ENCODE data around the gene CASKIN2. TPM values are rescaled to one million over a fixed set of nuclear protein-coding genes. Genes with fewer than 3 reads are reported as not detected.
"Not testable (repeated sequence)": the region's sequence is repeated elsewhere in the genome, so short reads cannot be mapped to it uniquely, and the experiment has no call there.

Gene CASKIN2
- total RNA-seq, 1 experiment from 2014 or later = 4.8 TPM

DNA sequence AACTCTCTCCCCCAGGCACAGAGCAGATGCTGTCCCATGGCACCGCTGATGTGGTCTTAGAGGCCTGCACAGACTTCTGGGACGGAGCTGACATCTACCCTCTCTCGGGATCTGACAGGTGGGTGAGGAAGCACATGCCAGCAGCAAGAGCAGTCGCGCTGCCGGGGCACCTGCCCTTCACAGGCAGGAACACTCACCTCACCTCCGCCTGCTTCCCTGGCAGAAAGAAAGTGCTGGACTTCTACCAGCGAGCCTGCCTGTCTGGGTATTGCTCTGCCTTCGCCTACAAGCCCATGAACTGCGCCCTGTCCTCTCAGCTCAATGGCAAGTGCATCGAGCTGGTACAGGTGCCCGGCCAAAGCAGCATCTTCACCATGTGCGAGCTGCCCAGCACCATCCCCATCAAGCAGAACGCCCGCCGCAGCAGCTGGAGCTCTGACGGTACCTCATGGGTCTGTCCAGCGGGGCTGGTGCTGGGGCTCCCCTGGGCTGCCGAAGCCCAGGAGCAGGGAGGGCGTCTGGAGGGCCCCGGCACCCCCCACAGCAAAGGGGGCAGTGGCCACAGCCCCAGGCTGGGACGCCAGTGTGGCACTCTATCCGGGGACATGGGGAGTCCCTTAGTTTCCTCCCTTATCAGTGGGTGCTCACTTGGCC lies 21.7 kb downstream of the CASKIN2 start:
- no peak for DNase-seq (ENCODE audit: extremely low read depth, low read depth)

DNA sequence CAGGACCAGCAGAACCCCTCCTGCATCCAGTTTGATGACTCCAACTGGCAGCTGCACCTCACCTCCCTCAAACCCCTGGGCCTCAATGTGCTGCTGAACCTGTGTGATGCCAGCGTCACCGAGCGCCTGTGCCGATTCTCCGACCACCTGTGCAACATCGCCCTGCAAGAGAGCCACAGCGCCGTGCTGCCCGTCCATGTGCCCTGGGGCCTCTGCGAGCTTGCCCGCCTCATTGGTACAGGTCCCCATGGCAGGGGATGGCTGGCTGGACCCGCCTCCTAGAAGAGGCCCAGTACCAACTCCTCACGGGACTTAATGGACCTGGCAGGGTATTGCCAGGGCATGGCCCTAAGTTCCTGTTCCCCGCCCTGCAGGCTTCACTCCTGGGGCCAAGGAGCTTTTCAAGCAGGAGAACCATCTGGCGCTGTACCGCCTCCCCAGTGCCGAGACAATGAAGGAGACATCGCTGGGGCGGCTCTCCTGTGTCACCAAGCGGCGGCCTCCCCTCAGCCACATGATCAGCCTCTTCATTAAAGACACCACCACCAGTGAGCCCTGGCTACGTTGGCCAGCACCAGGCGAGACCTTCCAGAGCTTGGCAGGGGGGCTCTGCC lies 22.7 kb downstream of the CASKIN2 start:
- no peak for DNase-seq (ENCODE audit: extremely low read depth, low read depth)

- DNase-seq (ENCODE audit: extremely low read depth, low read depth) = no peak
Measured at GRCh38 chr17:75491680-75492079, 23.7 kb downstream of the CASKIN2 start.

DNA sequence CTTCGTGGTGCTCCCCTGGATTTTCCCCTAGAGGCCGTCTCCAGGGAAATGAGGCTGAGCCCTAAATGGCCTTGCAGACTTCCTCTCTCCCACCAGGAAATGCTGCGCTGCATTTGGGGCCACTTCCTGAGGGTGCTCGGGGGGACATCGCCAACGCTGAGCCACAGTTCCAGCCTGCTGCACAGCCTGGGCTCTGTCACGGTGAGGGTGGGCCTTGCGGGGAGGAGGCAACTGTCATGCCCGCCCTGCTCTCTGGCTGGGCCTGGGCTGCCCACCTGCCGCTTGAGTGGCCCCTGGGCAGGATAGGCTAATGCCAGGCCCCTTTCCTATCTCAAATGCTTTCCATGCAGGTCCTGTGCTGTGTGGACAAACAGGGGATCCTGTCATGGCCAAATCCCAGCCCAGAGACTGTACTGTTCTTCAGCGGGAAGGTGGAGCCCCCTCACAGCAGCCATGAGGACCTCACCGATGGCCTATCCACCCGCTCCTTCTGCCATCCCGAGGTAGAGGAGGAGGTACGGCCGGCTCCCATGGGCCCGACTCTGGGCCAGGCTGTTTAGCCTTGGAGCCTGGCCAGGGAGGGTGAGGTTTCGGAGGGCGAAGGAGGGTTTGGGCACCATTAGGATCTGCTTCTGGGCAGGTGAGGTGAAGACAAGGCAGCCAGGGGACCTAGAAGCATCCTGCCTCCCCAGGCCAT lies 24.2 kb downstream of the CASKIN2 start:
- no peak for DNase-seq (ENCODE audit: extremely low read depth, low read depth)

DNA sequence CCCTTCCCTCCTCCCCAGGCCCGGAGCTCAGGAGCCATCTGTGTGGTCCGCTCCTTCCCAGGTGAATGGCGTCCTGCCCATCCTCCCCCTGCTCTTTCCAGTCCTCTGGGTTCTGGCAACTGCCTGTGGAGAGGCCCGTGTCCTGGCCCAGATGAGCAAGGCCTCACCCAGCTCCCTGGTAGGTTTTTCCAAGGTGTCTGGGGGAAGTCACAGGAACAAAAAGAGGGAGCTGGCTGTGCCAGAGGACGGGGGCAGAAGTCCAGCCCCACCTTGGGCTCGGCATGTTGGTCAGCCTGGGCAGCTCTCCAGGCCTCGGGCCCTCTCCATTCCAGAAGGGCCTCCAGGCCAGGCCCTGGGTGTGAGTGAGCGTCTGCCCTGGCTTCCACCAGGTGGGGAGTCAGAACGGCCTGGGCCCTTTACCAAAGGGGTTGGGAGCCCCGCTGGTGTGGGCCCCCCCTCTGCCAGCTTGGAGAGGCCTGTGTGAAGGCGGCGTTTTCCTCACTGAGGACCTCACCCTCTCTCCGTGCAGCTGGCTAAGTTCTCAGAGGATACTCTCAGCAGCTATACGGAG lies 25.1 kb downstream of the CASKIN2 start:
- no peak for DNase-seq (ENCODE audit: extremely low read depth, low read depth)

DNA sequence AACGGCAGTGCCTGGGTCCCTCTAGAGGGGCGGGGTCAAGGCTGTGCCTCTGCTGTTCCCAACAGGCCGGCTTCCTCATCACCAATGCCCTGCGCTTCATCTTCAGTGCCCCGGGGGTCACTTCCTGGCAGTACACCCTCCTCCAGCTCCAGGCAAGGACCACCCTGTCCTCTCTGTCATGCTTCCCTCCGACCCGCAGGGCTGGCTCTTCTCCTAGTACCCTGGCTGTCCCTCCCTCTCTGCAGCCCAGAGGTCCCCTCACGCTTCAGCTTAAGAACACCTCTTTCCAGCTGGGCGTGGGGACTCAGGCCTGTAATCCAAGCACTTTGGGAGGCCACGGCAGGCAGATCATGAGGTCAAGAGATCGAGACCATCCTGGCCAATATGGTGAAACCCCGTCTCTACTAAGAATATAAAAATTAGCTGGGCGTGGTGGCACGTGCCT lies 25.8 kb downstream of the CASKIN2 start:
- no peak for DNase-seq (ENCODE audit: extremely low read depth, low read depth)

DNA sequence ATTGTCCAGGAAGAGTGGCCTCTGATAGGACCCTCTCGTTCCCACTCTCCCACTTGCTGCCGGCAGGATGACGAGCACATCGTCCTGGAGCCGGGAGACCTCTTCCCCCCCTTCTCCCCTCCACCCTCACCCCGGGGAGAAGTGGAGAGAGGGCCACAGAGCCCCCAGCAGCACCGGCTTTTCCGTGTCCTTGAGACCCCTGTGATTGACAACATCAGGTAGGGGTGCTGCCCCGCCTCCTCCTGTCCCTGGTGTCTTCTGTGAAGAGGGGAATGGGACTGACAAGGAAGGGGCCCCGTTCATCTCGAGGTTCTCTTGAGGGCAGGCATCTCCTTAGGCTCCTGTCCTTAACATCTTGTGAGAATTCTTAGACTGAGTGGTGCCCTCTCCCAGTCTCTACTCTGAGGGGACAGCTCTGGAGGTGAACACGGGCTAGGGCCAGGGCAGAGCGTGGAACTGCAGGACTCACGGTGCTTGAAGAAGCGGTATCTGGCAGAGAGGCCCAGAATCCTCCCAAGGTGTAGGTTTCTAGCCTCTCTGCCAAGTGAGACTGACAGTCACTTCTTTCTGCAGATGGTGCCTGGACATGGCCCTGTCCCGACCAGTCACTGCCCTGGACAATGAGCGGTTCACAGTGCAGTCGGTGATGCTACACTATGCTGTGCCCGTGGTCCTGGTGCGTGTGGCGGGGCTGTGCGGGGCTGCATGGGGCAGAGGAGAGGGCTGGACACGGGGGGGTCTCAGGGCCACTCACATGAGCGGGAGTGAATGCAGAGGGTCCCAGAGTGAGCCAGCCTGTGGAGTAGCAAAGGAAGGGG lies 26.4 kb downstream of the CASKIN2 start:
- DNase-seq (ENCODE audit: extremely low read depth, low read depth) = no peak

- no peak for DNase-seq (ENCODE audit: extremely low read depth, low read depth)
Measured at GRCh38 chr17:75487351-75488070, 27.8 kb downstream of the CASKIN2 start.

GRCh38 chr17:75486951-75487350 lies 28.4 kb downstream of the CASKIN2 start:
- no peak for DNase-seq (ENCODE audit: extremely low read depth, low read depth)

GRCh38 chr17:75486151-75486550 lies 29.2 kb downstream of the CASKIN2 start:
- DNase-seq (ENCODE audit: extremely low read depth, low read depth) = no peak

- DNase-seq (ENCODE audit: extremely low read depth, low read depth) = no peak
Measured at GRCh38 chr17:75485688-75486087, 29.6 kb downstream of the CASKIN2 start.

DNA sequence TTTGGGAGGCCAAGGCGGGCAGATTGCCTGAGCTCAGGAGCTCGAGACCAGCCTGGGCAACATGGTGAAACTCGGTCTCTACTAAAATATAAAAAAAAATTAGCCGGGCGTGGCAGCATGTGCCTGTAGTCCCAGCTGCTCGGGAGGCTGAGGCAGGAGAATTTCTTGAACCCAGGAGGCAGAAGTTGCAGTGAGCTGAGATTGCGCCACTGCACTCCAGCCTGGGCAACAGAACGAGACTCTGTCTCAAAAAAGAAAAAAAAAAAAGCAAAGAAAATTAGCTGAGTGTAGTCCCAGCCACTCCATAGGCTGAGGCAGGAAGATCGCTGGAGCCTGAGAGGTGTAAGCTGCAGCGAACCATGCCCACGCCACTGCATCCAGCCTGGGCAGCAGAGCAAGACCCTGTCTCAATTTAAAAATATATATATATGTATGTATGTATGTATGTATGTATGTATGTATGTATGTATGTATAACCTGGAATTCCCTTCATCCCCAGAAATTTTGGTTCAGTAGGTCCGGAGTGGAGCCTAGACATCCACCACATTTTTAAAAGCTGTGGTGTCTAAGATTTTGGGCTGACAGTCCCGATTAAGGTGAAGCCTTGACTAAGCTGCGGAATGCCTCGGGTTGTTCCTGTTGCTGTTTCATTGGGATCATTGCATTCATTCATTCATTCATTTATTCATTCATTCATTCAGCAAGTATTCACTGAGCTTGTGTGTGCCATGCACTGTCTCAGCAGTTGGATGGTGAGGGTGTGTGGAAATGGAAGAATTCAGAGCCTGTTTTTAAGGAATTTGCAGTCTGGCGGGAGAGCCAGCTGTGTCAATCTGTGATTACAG lies 33.0 kb downstream of the CASKIN2 start:
- no peak for DNase-seq (ENCODE audit: extremely low read depth, low read depth)

DNA sequence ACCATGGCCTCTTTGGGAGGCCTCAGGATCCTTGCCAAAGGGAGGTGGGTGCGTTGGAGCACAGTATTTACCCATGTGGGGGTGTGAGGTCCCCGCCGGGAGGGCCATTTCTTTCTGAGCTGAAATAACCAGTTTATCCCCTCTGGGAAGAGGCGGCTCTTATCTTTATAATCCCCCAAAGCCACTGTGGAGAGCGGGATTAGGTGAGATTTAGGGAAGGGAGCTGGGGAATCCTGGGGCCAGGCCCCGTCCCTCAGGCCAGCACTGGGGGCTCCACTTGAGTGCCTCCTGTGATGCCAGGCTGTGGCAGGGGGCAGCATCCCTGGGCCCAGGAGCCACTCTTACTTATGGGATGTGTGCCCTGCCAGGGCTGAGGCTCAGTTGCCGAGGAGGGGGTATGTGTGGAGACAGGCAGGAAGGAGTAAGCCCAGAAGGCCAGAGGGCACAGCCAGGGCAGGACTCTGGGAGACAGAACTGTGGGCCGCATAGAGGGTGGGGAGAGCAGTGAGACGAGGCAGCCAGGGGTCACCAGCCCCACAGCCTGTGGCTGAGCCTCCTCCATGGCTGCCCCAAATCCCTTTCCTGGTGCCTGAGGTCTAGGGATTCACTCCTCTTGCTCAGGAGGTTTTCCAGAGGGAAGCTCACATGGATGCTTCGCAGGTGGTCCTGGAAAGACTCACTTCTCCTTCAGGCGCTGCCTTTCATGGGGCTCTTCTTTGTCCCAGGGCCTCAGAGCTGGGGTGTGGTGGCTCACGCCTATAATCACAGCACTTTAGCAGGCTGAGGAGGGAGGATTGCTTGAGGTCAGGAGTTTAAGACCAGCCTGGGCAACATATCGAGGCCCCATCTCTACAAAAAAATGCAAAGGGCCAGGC lies 33.9 kb downstream of the CASKIN2 start:
- DNase-seq (ENCODE audit: extremely low read depth, low read depth) = no peak

DNA sequence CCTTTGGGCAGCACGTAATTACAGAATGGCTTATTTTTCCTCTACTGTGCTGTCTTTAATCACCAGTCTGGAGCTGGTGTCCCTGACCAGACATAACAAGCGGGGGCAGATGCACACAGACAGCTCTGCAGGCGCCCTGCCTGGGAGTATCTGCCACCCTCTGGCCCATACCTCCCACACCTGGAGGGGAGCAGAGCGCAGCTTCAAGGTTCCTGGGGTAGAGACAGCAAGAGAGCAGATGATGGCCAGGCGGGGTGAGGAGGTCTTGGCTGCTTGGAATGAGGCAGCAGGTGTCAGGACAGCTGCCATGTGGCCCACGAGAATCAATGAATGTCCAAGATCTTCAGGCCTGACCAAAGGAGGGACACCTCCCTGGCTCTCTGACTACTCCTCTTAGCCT lies 35.1 kb downstream of the CASKIN2 start:
- no peak for DNase-seq (ENCODE audit: extremely low read depth, low read depth)

DNA sequence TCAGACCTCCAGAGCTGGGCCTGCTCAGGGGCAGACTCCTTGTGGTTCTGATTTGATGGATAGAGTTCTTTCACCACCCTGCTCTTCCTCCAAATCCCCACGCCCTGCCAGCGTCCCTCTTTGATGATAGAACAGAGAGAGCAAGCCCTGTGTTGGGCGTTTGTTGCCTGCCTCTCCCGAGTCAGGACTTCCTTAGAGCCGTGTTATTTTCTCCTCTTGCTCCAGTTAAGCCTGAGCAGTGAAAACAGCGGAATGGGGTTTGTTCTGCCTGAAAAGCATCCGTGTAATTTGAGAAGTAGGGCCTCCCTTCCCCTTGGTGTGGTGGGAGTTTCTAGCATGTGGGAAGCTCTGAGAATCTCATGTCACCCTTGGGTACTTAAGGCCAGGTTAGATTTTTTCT lies 36.8 kb downstream of the CASKIN2 start:
- no peak for DNase-seq (ENCODE audit: extremely low read depth, low read depth)

GRCh38 chr17:75477490-75477862 lies 37.9 kb downstream of the CASKIN2 start:
- DNase-seq (ENCODE audit: extremely low read depth, low read depth) = not testable (repeated sequence)

- DNase-seq (ENCODE audit: extremely low read depth, low read depth) = no peak
Measured at GRCh38 chr17:75476752-75477489, 38.4 kb downstream of the CASKIN2 start.

DNA sequence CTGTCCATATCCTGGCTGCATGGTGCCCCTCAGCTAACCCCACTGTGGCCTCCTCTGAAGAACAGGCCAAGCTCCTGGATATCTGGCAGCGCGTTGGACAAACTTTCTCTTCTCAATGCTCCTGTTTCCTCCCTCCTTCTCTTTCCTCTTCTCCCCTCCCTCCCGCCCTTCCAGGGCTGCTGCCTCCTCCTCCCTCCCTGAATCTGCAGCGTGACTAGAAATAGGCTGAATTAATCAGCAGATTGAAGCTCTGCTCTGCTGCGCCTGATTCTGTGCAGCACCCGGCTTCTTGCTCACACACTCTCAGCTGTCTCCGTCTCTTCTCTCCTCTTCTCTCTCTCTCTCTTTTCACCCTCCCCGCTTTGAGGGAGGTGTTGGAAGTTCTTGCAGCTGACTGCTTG lies 39.1 kb downstream of the CASKIN2 start:
- no peak for DNase-seq (ENCODE audit: extremely low read depth, low read depth)
